Hepatocyte (in vitro differentiated cells): ENCODE data around the gene GALNT17. TPM values are rescaled to one million over a fixed set of nuclear protein-coding genes. Genes with fewer than 3 reads are reported as not detected.

Experiments used
- DNase-seq: peaks from one replicate; pipeline ENCODE4 v3.0.0-alpha.2; 2016; ENCODE audit warnings: low spot score
- H2AFZ ChIP-seq: fragments of 200-600 bp; sonication (generic); 2 replicates; pipeline ENCODE4 v1.6.0; 2016; ENCODE audit warnings: antibody characterized with exemption, mild to moderate bottlenecking
- H3K27ac ChIP-seq: fragments of 200-600 bp; sonication (generic); 2 replicates; pipeline ENCODE4 v1.5.1; 2016; ENCODE audit warnings: mild to moderate bottlenecking
- H3K27me3 ChIP-seq: fragments of 200-600 bp; sonication (generic); 2 replicates; pipeline ENCODE4 v1.6.1; 2016
- H3K36me3 ChIP-seq: fragments of 200-600 bp; sonication (generic); replicated peaks from 2 replicates; pipeline ENCODE4 v1.5.1; 2016; ENCODE audit warnings: low read depth; ENCODE audit not compliant: insufficient read depth
- H3K4me1 ChIP-seq: fragments of 200-600 bp; sonication (generic); 2 replicates; pipeline ENCODE4 v1.5.1; 2016; ENCODE audit warnings: mild to moderate bottlenecking, moderate library complexity; ENCODE audit not compliant: insufficient read depth
- H3K4me2 ChIP-seq: fragments of 200-600 bp; sonication (generic); 2 replicates; pipeline ENCODE4 v1.6.0; 2016
- H3K4me3 ChIP-seq: fragments of 200-600 bp; sonication (generic); 2 replicates; pipeline ENCODE4 v1.5.1; 2016; ENCODE audit warnings: mild to moderate bottlenecking
- H3K79me2 ChIP-seq: fragments of 200-600 bp; sonication (generic); 2 replicates; pipeline ENCODE4 v1.6.0; 2017; ENCODE audit warnings: mild to moderate bottlenecking
- H3K9me2 ChIP-seq: fragments of 200-600 bp; sonication (generic); replicated peaks from 2 replicates; pipeline ENCODE4 v1.6.0; 2017; ENCODE audit warnings: mild to moderate bottlenecking; ENCODE audit not compliant: insufficient read depth
- H3K9me3 ChIP-seq: fragments of 200-600 bp; sonication (generic); 2 replicates; pipeline ENCODE4 v1.5.1; 2016; ENCODE audit warnings: low read depth, mild to moderate bottlenecking
- H4K20me1 ChIP-seq: fragments of 200-600 bp; sonication (generic); 2 replicates; pipeline ENCODE4 v1.6.0; 2016; ENCODE audit warnings: mild to moderate bottlenecking; ENCODE audit not compliant: insufficient read depth, poor library complexity, severe bottlenecking
- CTCF ChIP-seq: fragments of 200-600 bp; sonication (generic); IDR thresholded peaks from 2 replicates; pipeline ENCODE4 v1.5.1; 2016; ENCODE audit warnings: antibody characterized with exemption, mild to moderate bottlenecking; ENCODE audit not compliant: poor library complexity
- EZH2 ChIP-seq: fragments of 200-600 bp; sonication (generic); IDR thresholded peaks from 2 replicates; pipeline ENCODE4 v1.6.1; 2016; ENCODE audit warnings: antibody characterized with exemption, mild to moderate bottlenecking, borderline replicate concordance
- EZH2phosphoT487 ChIP-seq: fragments of 200-600 bp; sonication (generic); IDR thresholded peaks from one replicate; pipeline ENCODE4 v1.6.1; 2018; ENCODE audit warnings: antibody characterized with exemption, mild to moderate bottlenecking, low read depth, moderate library complexity; ENCODE audit not compliant: unreplicated experiment, severe bottlenecking
- WGBS: methylation state at CpG from one replicate; pipeline ENCODE4 v1.1.6; 2016; ENCODE audit warnings: low lambda C conversion rate; ENCODE audit errors: missing lambda C conversion rate; 5-methylcytosine and 5-hydroxymethylcytosine counted together
- polyA plus RNA-seq: library from polyadenylated mRNA; unstranded; fragments of >200 nt; fragmentation: Nextera tagmentation; extraction: Ambion mirVana; gene quantifications from 2 replicates; pipeline ENCODE4 v1.2.1, GENCODE V29; 2016
- total RNA-seq: library from RNA; depleted of rRNA; stranded (reverse); fragments of >200 nt; gene quantifications from 2 replicates; pipeline ENCODE4 v1.2.3, GENCODE V29; 2014

The GALNT17 gene
- total and polyA plus RNA-seq, 2 experiments from 2014 or later: 4.3 to 8.1 TPM

GRCh38 chr7:71604818-71605414, 473.0 kb downstream of the GALNT17 start:
- no peak overlapping the region for H3K27ac ChIP-seq
- 87% methylated on average over 9 of the region's 9 CpGs for WGBS
- no peak overlapping the region for H3K4me3 ChIP-seq
- H3K36me3 ChIP-seq: no peaks in the 10 kb centered on the region
- H3K79me2 ChIP-seq: no peaks in the 10 kb centered on the region
- TF ChIP-seq EZH2: no peak
- no peak for TF ChIP-seq CTCF
- no peak for TF ChIP-seq EZH2phosphoT487
- no peaks in the 10 kb centered on the region for H3K4me1 ChIP-seq
- no peaks in the 10 kb centered on the region for H3K27me3 ChIP-seq
- H3K9me2 ChIP-seq: no peaks in the 10 kb centered on the region
- no peak overlapping the region for H3K4me2 ChIP-seq
- DNase-seq: no peak
- no peak overlapping the region for H2AFZ ChIP-seq
- no peaks in the 10 kb centered on the region for H4K20me1 ChIP-seq
- no peaks in the 10 kb centered on the region for H3K9me3 ChIP-seq

- Histone ChIP-seq H3K9me2 (no peaks in the 10 kb centered on the region), H4K20me1 (no peaks in the 10 kb centered on the region), H3K79me2 (no peaks in the 10 kb centered on the region), H2AFZ (no peak overlapping the region), H3K27ac (no peak overlapping the region), H3K4me3 (no peak overlapping the region), H3K4me1 (no peaks in the 10 kb centered on the region), H3K9me3 (no peaks in the 10 kb centered on the region), H3K36me3 (no peaks in the 10 kb centered on the region), H3K4me2 (no peak overlapping the region), H3K27me3 (no peaks in the 10 kb centered on the region)
- 80% methylated on average over 2 of the region's 2 CpGs for WGBS
- DNase-seq: no peak
- TF ChIP-seq CTCF (no peak), EZH2phosphoT487 (no peak), EZH2 (no peak)
These were observed 480.0 kb downstream of the GALNT17 start for GRCh38 chr7:71611986-71612385.

GRCh38 chr7:71612911-71613310, 481.0 kb downstream of the GALNT17 start:
- no peaks in the 10 kb centered on the region for H3K27me3 ChIP-seq
- H2AFZ ChIP-seq: no peak overlapping the region
- H3K9me3 ChIP-seq: no peaks in the 10 kb centered on the region
- WGBS: 42% methylated on average over 6 of the region's 6 CpGs
- no peaks in the 10 kb centered on the region for H3K4me1 ChIP-seq
- no peak for DNase-seq
- H3K4me2 ChIP-seq: no peak overlapping the region
- no peaks in the 10 kb centered on the region for H3K36me3 ChIP-seq
- H3K4me3 ChIP-seq: no peak overlapping the region
- H4K20me1 ChIP-seq: no peaks in the 10 kb centered on the region
- TF ChIP-seq EZH2phosphoT487: no peak
- no peak for TF ChIP-seq CTCF
- no peak for TF ChIP-seq EZH2
- H3K79me2 ChIP-seq: no peaks in the 10 kb centered on the region
- no peak overlapping the region for H3K27ac ChIP-seq
- no peaks in the 10 kb centered on the region for H3K9me2 ChIP-seq

- Histone ChIP-seq H3K79me2 (no peaks in the 10 kb centered on the region), H3K9me3 (no peaks in the 10 kb centered on the region), H3K27ac (no peak overlapping the region), H4K20me1 (no peaks in the 10 kb centered on the region), H3K36me3 (no peaks in the 10 kb centered on the region), H2AFZ (no peak overlapping the region), H3K9me2 (no peaks in the 10 kb centered on the region), H3K4me2 (no peak overlapping the region), H3K27me3 (no peaks in the 10 kb centered on the region), H3K4me1 (no peaks in the 10 kb centered on the region), H3K4me3 (no peak overlapping the region)
- no peak for DNase-seq
- no peak for TF ChIP-seq CTCF
- no peak for TF ChIP-seq EZH2
- no peak for TF ChIP-seq EZH2phosphoT487
- 13% methylated on average over 3 of the region's 3 CpGs for WGBS
These were observed 481.4 kb downstream of the GALNT17 start for GRCh38 chr7:71613313-71613712.
